Karpas-422 (cell line): ENCODE measurements around the gene MAD1L1. TPM values are rescaled to one million over a fixed set of nuclear protein-coding genes. Genes with fewer than 3 reads are reported as not detected.

Experiments used
- DNase-seq: peaks from one replicate; pipeline ENCODE4 v3.0.0-alpha.2; 2015
- H2AFZ ChIP-seq: fragments of 200-600 bp; sonication (generic); 2 replicates; pipeline ENCODE4 v1.6.1; 2014; ENCODE audit warnings: antibody characterized with exemption, low read length, mixed read lengths
- H3K27ac ChIP-seq: fragments of 200-600 bp; sonication (generic); 2 replicates; pipeline ENCODE4 v1.5.1; 2014; ENCODE audit warnings: mild to moderate bottlenecking, low read length, moderate library complexity
- H3K27me3 ChIP-seq: fragments of 200-600 bp; sonication (generic); 2 replicates; pipeline ENCODE4 v1.6.1; 2014; ENCODE audit warnings: low read length, mixed read lengths
- H3K36me3 ChIP-seq: fragments of 200-600 bp; sonication (generic); 2 replicates; pipeline ENCODE4 v1.6.1; 2014; ENCODE audit warnings: low read length, mixed read lengths; ENCODE audit not compliant: insufficient read depth
- H3K4me1 ChIP-seq: fragments of 200-600 bp; sonication (generic); 2 replicates; pipeline ENCODE4 v1.6.1; 2014; ENCODE audit warnings: mild to moderate bottlenecking, low read length, mixed read lengths
- H3K4me2 ChIP-seq: fragments of 200-600 bp; sonication (generic); 2 replicates; pipeline ENCODE4 v1.6.1; 2014; ENCODE audit warnings: low read length, low read depth, mild to moderate bottlenecking; ENCODE audit not compliant: poor library complexity, severe bottlenecking
- H3K4me3 ChIP-seq: fragments of 200-600 bp; sonication (generic); 2 replicates; pipeline ENCODE4 v1.5.1; 2014; ENCODE audit warnings: mild to moderate bottlenecking, antibody characterized with exemption, low read length, mixed read lengths
- H3K79me2 ChIP-seq: fragments of 200-600 bp; sonication (generic); 2 replicates; pipeline ENCODE4 v1.6.1; 2014; ENCODE audit warnings: mild to moderate bottlenecking, low read length, mixed read lengths
- H3K9ac ChIP-seq: fragments of 200-600 bp; sonication (generic); 2 replicates; pipeline ENCODE4 v1.6.0; 2014; ENCODE audit warnings: low read length
- H3K9me2 ChIP-seq: fragments of 200-600 bp; sonication (generic), shearing (Covaris generic); replicated peaks from 2 replicates; pipeline ENCODE4 v1.6.0; 2014; ENCODE audit warnings: mild to moderate bottlenecking, low read length, moderate library complexity; ENCODE audit not compliant: insufficient read depth
- H3K9me3 ChIP-seq: fragments of 300-700, 200-600 bp; sonication (generic); 2 replicates; pipeline ENCODE4 v1.6.1; 2014; ENCODE audit warnings: low read length, mixed read lengths
- H4K20me1 ChIP-seq: fragments of 200-600 bp; sonication (generic); 2 replicates; pipeline ENCODE4 v1.6.1; 2014; ENCODE audit warnings: mild to moderate bottlenecking, antibody characterized with exemption, low read length, low read depth; ENCODE audit not compliant: insufficient read depth
- total RNA-seq: library from RNA; depleted of rRNA; stranded (reverse); fragments of >200 nt; shearing (Covaris generic); gene quantifications from 2 replicates; pipeline ENCODE4 v1.2.3, GENCODE V29; 2014; ENCODE audit warnings: low replicate concordance

The MAD1L1 gene
- total RNA-seq, 1 experiment from 2014 or later, result 38.6 TPM

DNA sequence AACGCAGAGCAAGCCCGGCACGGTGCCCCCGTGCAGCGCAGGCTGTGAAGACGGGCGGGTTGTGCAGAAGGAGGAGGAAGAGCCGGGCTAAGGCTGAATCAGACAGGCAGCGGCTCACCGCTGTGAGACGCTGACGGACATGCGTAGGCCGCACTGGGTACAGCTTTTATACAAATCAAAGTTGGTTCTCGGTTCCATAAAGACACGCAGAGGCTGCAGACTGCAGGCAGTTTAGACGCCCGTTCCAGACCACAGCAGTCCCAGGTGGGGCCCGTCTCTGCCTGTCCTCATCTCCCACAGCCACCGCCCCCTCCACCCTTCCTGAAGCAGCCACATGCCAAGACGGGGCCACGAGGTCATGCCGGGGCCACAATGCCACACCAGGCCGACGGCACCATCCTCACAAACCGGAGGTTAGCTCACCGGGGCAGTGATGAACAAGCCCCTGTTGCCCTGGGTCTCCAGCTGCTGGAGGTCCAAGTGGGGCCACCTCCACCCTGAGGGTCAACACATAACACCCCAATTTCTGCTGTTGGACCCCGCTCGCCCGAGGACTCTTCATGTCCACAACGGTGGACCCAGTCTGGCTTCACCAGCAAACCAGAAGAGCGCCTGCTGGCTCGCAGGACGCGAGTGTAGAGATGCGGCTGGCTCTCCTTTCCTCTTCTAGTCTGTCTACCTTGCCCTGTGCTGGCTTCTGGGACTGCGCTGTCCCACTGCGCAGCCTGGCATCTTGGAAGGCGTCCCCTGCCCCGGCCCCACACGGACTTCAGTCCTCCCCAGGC lies 335.5 kb downstream of the MAD1L1 start:
- Histone ChIP-seq H3K9me2 (no peaks in the 10 kb centered on the region), H3K36me3 (no peaks in the 10 kb centered on the region), H3K9me3 (no peaks in the 10 kb centered on the region), H3K4me2 (no peak overlapping the region), H3K27ac (no peak overlapping the region), H3K9ac (no peak overlapping the region), H2AFZ (no peak overlapping the region), H3K4me3 (no peak overlapping the region), H3K79me2 (no peaks in the 10 kb centered on the region), H3K4me1 (no peaks in the 10 kb centered on the region), H4K20me1 (no peaks in the 10 kb centered on the region), H3K27me3 (no peaks in the 10 kb centered on the region)
- no peak for DNase-seq

GRCh38 chr7:1895664-1896515 lies 336.9 kb downstream of the MAD1L1 start:
- H3K36me3 ChIP-seq, result no peaks in the 10 kb centered on the region
- no peak for DNase-seq
- no peak overlapping the region for H3K4me3 ChIP-seq
- no peak overlapping the region for H3K4me2 ChIP-seq
- no peaks in the 10 kb centered on the region for H4K20me1 ChIP-seq
- no peak overlapping the region for H3K27ac ChIP-seq
- no peaks in the 10 kb centered on the region for H3K27me3 ChIP-seq
- H3K9ac ChIP-seq, result no peak overlapping the region
- H3K4me1 ChIP-seq, result no peaks in the 10 kb centered on the region
- no peaks in the 10 kb centered on the region for H3K9me2 ChIP-seq
- no peaks in the 10 kb centered on the region for H3K9me3 ChIP-seq
- no peak overlapping the region for H2AFZ ChIP-seq
- H3K79me2 ChIP-seq, result no peaks in the 10 kb centered on the region

- Histone ChIP-seq H3K4me1 (no peaks in the 10 kb centered on the region), H3K9me2 (no peaks in the 10 kb centered on the region)
These were observed 337.7 kb downstream of the MAD1L1 start for GRCh38 chr7:1894906-1895663.

GRCh38 chr7:1894313-1894900 lies 338.3 kb downstream of the MAD1L1 start:
- Histone ChIP-seq H3K79me2 (no peaks in the 10 kb centered on the region), H3K36me3 (no peaks in the 10 kb centered on the region), H3K4me1 (no peaks in the 10 kb centered on the region), H3K9ac (no peak overlapping the region), H2AFZ (no peak overlapping the region), H3K4me2 (no peak overlapping the region), H3K4me3 (no peak overlapping the region), H3K9me2 (no peaks in the 10 kb centered on the region), H3K9me3 (no peaks in the 10 kb centered on the region), H3K27ac (no peak overlapping the region), H3K27me3 (no peaks in the 10 kb centered on the region), H4K20me1 (no peaks in the 10 kb centered on the region)
- no peak for DNase-seq

More at GRCh38 chr7:1894906-1895663, 337.7 kb downstream of the MAD1L1 start:
- Histone ChIP-seq H3K79me2 (no peaks in the 10 kb centered on the region), H3K27ac (no peak overlapping the region), H3K27me3 (no peaks in the 10 kb centered on the region), H3K9me3 (no peaks in the 10 kb centered on the region), H3K36me3 (no peaks in the 10 kb centered on the region), H3K9ac (no peak overlapping the region), H2AFZ (no peak overlapping the region), H3K4me3 (no peak overlapping the region), H4K20me1 (no peaks in the 10 kb centered on the region), H3K4me2 (no peak overlapping the region)
- DNase-seq, result no peak

DNA sequence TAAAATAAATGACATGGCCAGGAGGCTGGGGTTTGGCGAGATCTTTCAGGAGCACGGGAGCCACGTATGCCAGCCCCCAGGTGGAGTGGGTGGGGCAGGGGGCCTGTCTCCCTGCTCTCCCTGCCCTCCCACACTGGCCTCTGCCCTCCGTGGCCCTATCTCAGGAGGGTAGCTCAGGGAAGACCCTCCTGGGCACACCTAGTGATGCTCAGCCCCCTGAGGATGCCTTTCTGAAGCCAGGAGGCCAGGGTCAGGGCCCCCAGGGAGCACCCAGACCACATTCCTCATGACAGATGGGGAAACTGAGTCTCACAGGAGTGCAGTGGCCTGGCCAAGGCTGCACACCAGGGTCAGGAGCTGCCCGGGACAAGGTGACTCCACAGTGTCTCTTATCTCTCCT lies 339.3 kb downstream of the MAD1L1 start:
- H3K27ac ChIP-seq, result no peak overlapping the region
- no peak overlapping the region for H2AFZ ChIP-seq
- no peaks in the 10 kb centered on the region for H3K79me2 ChIP-seq
- peaks cover 2% of the 10 kb centered on the region; the same call in 1 of the 2 replicates for H3K36me3 ChIP-seq
- H3K27me3 ChIP-seq, result no peaks in the 10 kb centered on the region
- H3K9me2 ChIP-seq, result no peaks in the 10 kb centered on the region
- no peak overlapping the region for H3K4me3 ChIP-seq
- no peaks in the 10 kb centered on the region; the same call in 1 of the 2 replicates for H3K9me3 ChIP-seq
- no peaks in the 10 kb centered on the region for H3K4me1 ChIP-seq
- no peaks in the 10 kb centered on the region for H4K20me1 ChIP-seq
- H3K4me2 ChIP-seq, result no peak overlapping the region
- no peak overlapping the region for H3K9ac ChIP-seq
- no peak for DNase-seq

DNA sequence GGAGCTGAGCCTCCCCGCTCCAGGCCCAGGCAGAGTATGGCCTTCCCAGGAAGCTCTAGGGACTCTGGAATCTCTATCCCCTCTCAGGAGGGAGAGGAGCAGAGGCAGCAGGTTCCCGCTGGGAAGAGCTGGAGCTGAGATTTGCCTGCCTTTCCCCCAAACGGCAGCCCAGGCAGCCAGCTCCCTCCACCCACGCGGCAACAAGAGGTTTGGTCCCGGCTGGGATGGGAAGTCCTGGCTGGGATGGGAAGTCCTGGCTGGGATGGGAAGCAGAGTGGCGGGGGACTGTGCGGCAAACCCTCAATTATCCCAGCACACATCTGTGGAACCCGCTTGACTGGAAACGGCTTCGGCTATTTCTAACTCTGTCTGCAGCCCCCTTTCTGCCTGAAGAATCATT lies 339.7 kb downstream of the MAD1L1 start:
- H3K4me1 ChIP-seq, result no peaks in the 10 kb centered on the region
- peaks cover 2% of the 10 kb centered on the region; the same call in 1 of the 2 replicates for H3K36me3 ChIP-seq
- no peak overlapping the region for H3K4me3 ChIP-seq
- DNase-seq, result no peak
- H3K27me3 ChIP-seq, result no peaks in the 10 kb centered on the region
- no peaks in the 10 kb centered on the region for H4K20me1 ChIP-seq
- H2AFZ ChIP-seq, result no peak overlapping the region
- H3K9me2 ChIP-seq, result no peaks in the 10 kb centered on the region
- no peaks in the 10 kb centered on the region; the same call in 1 of the 2 replicates for H3K9me3 ChIP-seq
- no peaks in the 10 kb centered on the region for H3K79me2 ChIP-seq
- no peak overlapping the region for H3K9ac ChIP-seq
- H3K4me2 ChIP-seq, result no peak overlapping the region
- no peak overlapping the region for H3K27ac ChIP-seq

- peaks cover 2% of the 10 kb centered on the region; the same call in 1 of the 2 replicates for H3K36me3 ChIP-seq
- no peak overlapping the region for H3K27ac ChIP-seq
- no peak for DNase-seq
- H3K4me1 ChIP-seq, result peaks cover under 1% of the 10 kb centered on the region; the same call in 1 of the 2 replicates
- no peak overlapping the region for H3K4me2 ChIP-seq
- no peaks in the 10 kb centered on the region for H3K9me2 ChIP-seq
- no peak overlapping the region for H2AFZ ChIP-seq
- no peak overlapping the region for H3K4me3 ChIP-seq
- no peak overlapping the region for H3K9ac ChIP-seq
- no peaks in the 10 kb centered on the region; the same call in 1 of the 2 replicates for H3K9me3 ChIP-seq
- H3K27me3 ChIP-seq, result no peaks in the 10 kb centered on the region
- no peaks in the 10 kb centered on the region for H3K79me2 ChIP-seq
- no peaks in the 10 kb centered on the region for H4K20me1 ChIP-seq
These were observed 340.5 kb downstream of the MAD1L1 start for GRCh38 chr7:1892011-1892965.
